Measurements from ENCODE around the gene PKD1L1.
"Not testable (repeated sequence)": the region's sequence is repeated elsewhere in the genome, so short reads cannot be mapped to it uniquely, and the experiment has no call there.

PKD1L1 gene

GRCh38 chr7:47795631-47796030 lies 152.6 kb downstream of the PKD1L1 start:
- Mint-ChIP-seq H3K4me1 (no peaks in the 10 kb centered on the region), H3K9me3 (no peaks in the 10 kb centered on the region), H3K27ac (no peak overlapping the region), H3K4me3 (no peak overlapping the region), H3K36me3 (no peaks in the 10 kb centered on the region), H3K27me3 (no peaks in the 10 kb centered on the region)

- not testable (repeated sequence) for H3K4me3 Mint-ChIP-seq, H3K9me3 Mint-ChIP-seq, H3K27ac Mint-ChIP-seq, H3K4me1 Mint-ChIP-seq, H3K36me3 Mint-ChIP-seq, H3K27me3 Mint-ChIP-seq
Observed at GRCh38 chr7:47795126-47795525, 153.1 kb downstream of the PKD1L1 start.

GRCh38 chr7:47794016-47794415 lies 154.2 kb downstream of the PKD1L1 start:
- Mint-ChIP-seq H3K4me1 (no peaks in the 10 kb centered on the region), H3K4me3 (no peak overlapping the region), H3K27me3 (no peaks in the 10 kb centered on the region), H3K36me3 (no peaks in the 10 kb centered on the region), H3K27ac (no peak overlapping the region), H3K9me3 (no peaks in the 10 kb centered on the region)

GRCh38 chr7:47793186-47793585 lies 155.1 kb downstream of the PKD1L1 start:
- H3K4me1 Mint-ChIP-seq, H3K9me3 Mint-ChIP-seq, H3K4me3 Mint-ChIP-seq, H3K27ac Mint-ChIP-seq, H3K27me3 Mint-ChIP-seq, H3K36me3 Mint-ChIP-seq: not testable (repeated sequence)

GRCh38 chr7:47792521-47793121 lies 155.6 kb downstream of the PKD1L1 start:
- H3K27ac Mint-ChIP-seq: no peak overlapping the region
- no peaks in the 10 kb centered on the region for H3K4me1 Mint-ChIP-seq
- H3K36me3 Mint-ChIP-seq: no peaks in the 10 kb centered on the region
- H3K9me3 Mint-ChIP-seq: no peaks in the 10 kb centered on the region
- no peaks in the 10 kb centered on the region for H3K27me3 Mint-ChIP-seq
- H3K4me3 Mint-ChIP-seq: no peak overlapping the region

GRCh38 chr7:47791682-47792081 lies 156.6 kb downstream of the PKD1L1 start:
- no peak overlapping the region for H3K4me3 Mint-ChIP-seq
- no peaks in the 10 kb centered on the region for H3K27me3 Mint-ChIP-seq
- no peak overlapping the region for H3K27ac Mint-ChIP-seq
- H3K4me1 Mint-ChIP-seq: no peaks in the 10 kb centered on the region
- no peaks in the 10 kb centered on the region for H3K9me3 Mint-ChIP-seq
- H3K36me3 Mint-ChIP-seq: no peaks in the 10 kb centered on the region

- peaks cover 1% of the 10 kb centered on the region for H3K27me3 Mint-ChIP-seq
- no peaks in the 10 kb centered on the region for H3K36me3 Mint-ChIP-seq
- no peak overlapping the region for H3K27ac Mint-ChIP-seq
- no peaks in the 10 kb centered on the region for H3K9me3 Mint-ChIP-seq
- no peaks in the 10 kb centered on the region for H3K4me1 Mint-ChIP-seq
- no peak overlapping the region for H3K4me3 Mint-ChIP-seq
Observed at GRCh38 chr7:47788083-47788482, 160.2 kb downstream of the PKD1L1 start.

GRCh38 chr7:47787249-47788069 lies 160.8 kb downstream of the PKD1L1 start:
- no peak overlapping the region for H3K4me3 Mint-ChIP-seq
- no peak overlapping the region for H3K27ac Mint-ChIP-seq
- no peaks in the 10 kb centered on the region for H3K36me3 Mint-ChIP-seq
- no peaks in the 10 kb centered on the region for H3K9me3 Mint-ChIP-seq
- H3K4me1 Mint-ChIP-seq: no peaks in the 10 kb centered on the region
- peaks cover 1% of the 10 kb centered on the region for H3K27me3 Mint-ChIP-seq

- no peak overlapping the region for H3K4me3 Mint-ChIP-seq
- no peaks in the 10 kb centered on the region for H3K4me1 Mint-ChIP-seq
- H3K27ac Mint-ChIP-seq: no peak overlapping the region
- no peaks in the 10 kb centered on the region for H3K9me3 Mint-ChIP-seq
- H3K36me3 Mint-ChIP-seq: no peaks in the 10 kb centered on the region
- H3K27me3 Mint-ChIP-seq: peaks cover 1% of the 10 kb centered on the region
Observed at GRCh38 chr7:47786557-47787248, 161.6 kb downstream of the PKD1L1 start.

GRCh38 chr7:47785923-47786556 lies 162.2 kb downstream of the PKD1L1 start:
- no peak overlapping the region for H3K27ac Mint-ChIP-seq
- no peak overlapping the region for H3K4me3 Mint-ChIP-seq
- peaks cover 1% of the 10 kb centered on the region for H3K27me3 Mint-ChIP-seq
- no peaks in the 10 kb centered on the region for H3K9me3 Mint-ChIP-seq
- H3K4me1 Mint-ChIP-seq: no peaks in the 10 kb centered on the region
- H3K36me3 Mint-ChIP-seq: no peaks in the 10 kb centered on the region

- Mint-ChIP-seq H3K4me1 (no peaks in the 10 kb centered on the region), H3K9me3 (no peaks in the 10 kb centered on the region), H3K27ac (no peak overlapping the region), H3K36me3 (no peaks in the 10 kb centered on the region), H3K27me3 (peaks cover 1% of the 10 kb centered on the region), H3K4me3 (no peak overlapping the region)
Observed at GRCh38 chr7:47783456-47784223, 164.6 kb downstream of the PKD1L1 start.

- Mint-ChIP-seq H3K27me3 (peaks cover 1% of the 10 kb centered on the region), H3K4me3 (no peak overlapping the region), H3K9me3 (no peaks in the 10 kb centered on the region), H3K4me1 (no peaks in the 10 kb centered on the region), H3K27ac (no peak overlapping the region), H3K36me3 (no peaks in the 10 kb centered on the region)
Observed at GRCh38 chr7:47782792-47783191, 165.5 kb downstream of the PKD1L1 start.

GRCh38 chr7:47782022-47782421 lies 166.2 kb downstream of the PKD1L1 start:
- peaks cover 1% of the 10 kb centered on the region for H3K27me3 Mint-ChIP-seq
- no peaks in the 10 kb centered on the region for H3K36me3 Mint-ChIP-seq
- no peak overlapping the region for H3K27ac Mint-ChIP-seq
- no peak overlapping the region for H3K4me3 Mint-ChIP-seq
- H3K9me3 Mint-ChIP-seq: no peaks in the 10 kb centered on the region
- no peaks in the 10 kb centered on the region for H3K4me1 Mint-ChIP-seq

GRCh38 chr7:47780555-47780954 lies 167.7 kb downstream of the PKD1L1 start:
- H3K27ac Mint-ChIP-seq: no peak overlapping the region
- H3K4me1 Mint-ChIP-seq: no peaks in the 10 kb centered on the region
- no peaks in the 10 kb centered on the region for H3K9me3 Mint-ChIP-seq
- no peak overlapping the region for H3K4me3 Mint-ChIP-seq
- H3K27me3 Mint-ChIP-seq: no peaks in the 10 kb centered on the region
- no peaks in the 10 kb centered on the region for H3K36me3 Mint-ChIP-seq

GRCh38 chr7:47779341-47779771 lies 168.9 kb downstream of the PKD1L1 start:
- Mint-ChIP-seq H3K9me3 (no peaks in the 10 kb centered on the region), H3K27ac (no peak overlapping the region), H3K27me3 (peaks cover under 1% of the 10 kb centered on the region), H3K36me3 (no peaks in the 10 kb centered on the region), H3K4me1 (no peaks in the 10 kb centered on the region), H3K4me3 (no peak overlapping the region)
